Ishikawa (cell line): ENCODE data around the gene MMP2.

Experiments
- CEBPB ChIP-seq: IDR thresholded peaks from 2 replicates; pipeline ENCODE4 v1.6.1; 2012
- CREB1 ChIP-seq: IDR thresholded peaks from 2 replicates; pipeline ENCODE4 v1.6.1; 2012; ENCODE audit warnings: low read depth
- EGR1 ChIP-seq: IDR thresholded peaks from 2 replicates; pipeline ENCODE4 v1.6.1; 2012
- EP300 ChIP-seq: IDR thresholded peaks from 2 replicates; pipeline ENCODE4 v1.6.1; 2012; ENCODE audit warnings: borderline replicate concordance
- FOXM1 ChIP-seq: IDR thresholded peaks from 2 replicates; pipeline ENCODE4 v1.6.1; 2012; ENCODE audit warnings: low read depth, borderline replicate concordance
- NFIC ChIP-seq: IDR thresholded peaks from 2 replicates; pipeline ENCODE4 v1.6.1; 2012
- RAD21 ChIP-seq: IDR thresholded peaks from 2 replicates; pipeline ENCODE4 v1.6.1; 2012; ENCODE audit warnings: low read depth
- TAF1 ChIP-seq: IDR thresholded peaks from 2 replicates; pipeline ENCODE4 v1.6.1; 2012; ENCODE audit warnings: low read depth, mild to moderate bottlenecking
- TCF12 ChIP-seq: IDR thresholded peaks from 2 replicates; pipeline ENCODE4 v1.6.1; 2012; ENCODE audit warnings: low read depth
- TEAD4 ChIP-seq: IDR thresholded peaks from 2 replicates; pipeline ENCODE4 v1.6.1; 2012
- YY1 ChIP-seq: IDR thresholded peaks from 2 replicates; pipeline ENCODE4 v1.6.1; 2012; ENCODE audit warnings: low read depth
- ZBTB7A ChIP-seq: IDR thresholded peaks from 2 replicates; pipeline ENCODE4 v1.6.1; 2012; ENCODE audit warnings: low read depth
- TF ChIP-seq, protein P1 (sequence below): IDR thresholded peaks from 2 replicates; pipeline ENCODE4 v1.6.1; 2012
- TF ChIP-seq, protein P2 (sequence below): IDR thresholded peaks from 2 replicates; pipeline ENCODE4 v1.6.1; 2012
- TF ChIP-seq, protein P3 (sequence below): IDR thresholded peaks from 2 replicates; pipeline ENCODE4 v1.6.1; 2012; ENCODE audit warnings: low read depth, mild to moderate bottlenecking

The MMP2 gene

DNA sequence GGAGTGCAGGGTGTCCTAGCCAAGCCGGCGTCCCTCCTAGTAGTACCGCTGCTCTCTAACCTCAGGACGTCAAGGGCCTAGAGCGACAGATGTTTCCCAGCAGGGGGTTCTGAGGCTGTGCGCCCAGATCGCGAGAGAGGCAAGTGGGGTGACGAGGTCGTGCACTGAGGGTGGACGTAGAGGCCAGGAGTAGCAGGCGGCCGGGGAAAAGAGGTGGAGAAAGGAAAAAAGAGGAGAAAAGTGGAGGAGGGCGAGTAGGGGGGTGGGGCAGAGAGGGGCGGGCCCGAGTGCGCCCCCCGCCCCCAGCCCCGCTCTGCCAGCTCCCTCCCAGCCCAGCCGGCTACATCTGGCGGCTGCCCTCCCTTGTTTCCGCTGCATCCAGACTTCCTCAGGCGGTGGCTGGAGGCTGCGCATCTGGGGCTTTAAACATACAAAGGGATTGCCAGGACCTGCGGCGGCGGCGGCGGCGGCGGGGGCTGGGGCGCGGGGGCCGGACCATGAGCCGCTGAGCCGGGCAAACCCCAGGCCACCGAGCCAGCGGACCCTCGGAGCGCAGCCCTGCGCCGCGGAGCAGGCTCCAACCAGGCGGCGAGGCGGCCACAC, at the start of gene MMP2:
Gene MMP2 (plus strand): TSS at position 372 of the 603 bp plus-strand sequence. CDS start 282 bp downstream, outside the sequence.
- no peak for TF ChIP-seq TAF1
- TF ChIP-seq RAD21 = no peak
- no peak for TF ChIP-seq TCF12
- TF ChIP-seq, protein P1, sequence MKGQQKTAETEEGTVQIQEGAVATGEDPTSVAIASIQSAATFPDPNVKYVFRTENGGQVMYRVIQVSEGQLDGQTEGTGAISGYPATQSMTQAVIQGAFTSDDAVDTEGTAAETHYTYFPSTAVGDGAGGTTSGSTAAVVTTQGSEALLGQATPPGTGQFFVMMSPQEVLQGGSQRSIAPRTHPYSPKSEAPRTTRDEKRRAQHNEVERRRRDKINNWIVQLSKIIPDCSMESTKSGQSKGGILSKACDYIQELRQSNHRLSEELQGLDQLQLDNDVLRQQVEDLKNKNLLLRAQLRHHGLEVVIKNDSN = no peak
- TF ChIP-seq TEAD4 = no peak
- no peak for TF ChIP-seq YY1
- TF ChIP-seq CREB1 = no peak
- TF ChIP-seq, protein P2, sequence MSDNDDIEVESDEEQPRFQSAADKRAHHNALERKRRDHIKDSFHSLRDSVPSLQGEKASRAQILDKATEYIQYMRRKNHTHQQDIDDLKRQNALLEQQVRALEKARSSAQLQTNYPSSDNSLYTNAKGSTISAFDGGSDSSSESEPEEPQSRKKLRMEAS = no peak
- TF ChIP-seq NFIC = no peak

DNA sequence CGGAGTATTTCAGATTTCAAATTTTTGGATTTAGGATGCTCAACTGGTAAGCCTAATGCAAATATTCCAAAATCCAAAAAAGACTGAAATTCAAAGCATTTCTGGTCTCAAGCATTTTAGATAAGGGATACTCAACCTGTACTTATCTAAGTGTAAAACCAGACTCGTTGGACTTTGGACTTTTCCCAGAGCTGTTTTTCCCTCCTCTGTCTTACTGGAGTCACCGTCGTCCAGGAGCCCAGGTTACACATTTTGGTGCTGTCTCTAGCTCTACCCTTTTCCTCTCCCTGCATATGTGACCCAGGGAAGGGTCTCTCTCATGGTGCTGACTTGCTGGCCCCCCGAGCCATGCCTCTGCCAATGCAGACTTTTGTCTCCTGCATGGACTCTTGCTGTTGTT, 46.0 kb upstream of the MMP2 start:
- TF ChIP-seq YY1 = no peak
- TF ChIP-seq, protein P1 = no peak
- TF ChIP-seq CEBPB = no peak
- TF ChIP-seq EGR1 = no peak
- TF ChIP-seq, protein P2 = no peak
- TF ChIP-seq TAF1 = no peak
- TF ChIP-seq RAD21 = no peak
- TF ChIP-seq CREB1 = no peak
- TF ChIP-seq TEAD4 = no peak
- TF ChIP-seq FOXM1 = no peak
- no peak for TF ChIP-seq NFIC
- TF ChIP-seq, protein P3, sequence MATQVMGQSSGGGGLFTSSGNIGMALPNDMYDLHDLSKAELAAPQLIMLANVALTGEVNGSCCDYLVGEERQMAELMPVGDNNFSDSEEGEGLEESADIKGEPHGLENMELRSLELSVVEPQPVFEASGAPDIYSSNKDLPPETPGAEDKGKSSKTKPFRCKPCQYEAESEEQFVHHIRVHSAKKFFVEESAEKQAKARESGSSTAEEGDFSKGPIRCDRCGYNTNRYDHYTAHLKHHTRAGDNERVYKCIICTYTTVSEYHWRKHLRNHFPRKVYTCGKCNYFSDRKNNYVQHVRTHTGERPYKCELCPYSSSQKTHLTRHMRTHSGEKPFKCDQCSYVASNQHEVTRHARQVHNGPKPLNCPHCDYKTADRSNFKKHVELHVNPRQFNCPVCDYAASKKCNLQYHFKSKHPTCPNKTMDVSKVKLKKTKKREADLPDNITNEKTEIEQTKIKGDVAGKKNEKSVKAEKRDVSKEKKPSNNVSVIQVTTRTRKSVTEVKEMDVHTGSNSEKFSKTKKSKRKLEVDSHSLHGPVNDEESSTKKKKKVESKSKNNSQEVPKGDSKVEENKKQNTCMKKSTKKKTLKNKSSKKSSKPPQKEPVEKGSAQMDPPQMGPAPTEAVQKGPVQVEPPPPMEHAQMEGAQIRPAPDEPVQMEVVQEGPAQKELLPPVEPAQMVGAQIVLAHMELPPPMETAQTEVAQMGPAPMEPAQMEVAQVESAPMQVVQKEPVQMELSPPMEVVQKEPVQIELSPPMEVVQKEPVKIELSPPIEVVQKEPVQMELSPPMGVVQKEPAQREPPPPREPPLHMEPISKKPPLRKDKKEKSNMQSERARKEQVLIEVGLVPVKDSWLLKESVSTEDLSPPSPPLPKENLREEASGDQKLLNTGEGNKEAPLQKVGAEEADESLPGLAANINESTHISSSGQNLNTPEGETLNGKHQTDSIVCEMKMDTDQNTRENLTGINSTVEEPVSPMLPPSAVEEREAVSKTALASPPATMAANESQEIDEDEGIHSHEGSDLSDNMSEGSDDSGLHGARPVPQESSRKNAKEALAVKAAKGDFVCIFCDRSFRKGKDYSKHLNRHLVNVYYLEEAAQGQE = no peak
- TF ChIP-seq EP300 = no peak
- no peak for TF ChIP-seq ZBTB7A
- TF ChIP-seq TCF12 = no peak

DNA sequence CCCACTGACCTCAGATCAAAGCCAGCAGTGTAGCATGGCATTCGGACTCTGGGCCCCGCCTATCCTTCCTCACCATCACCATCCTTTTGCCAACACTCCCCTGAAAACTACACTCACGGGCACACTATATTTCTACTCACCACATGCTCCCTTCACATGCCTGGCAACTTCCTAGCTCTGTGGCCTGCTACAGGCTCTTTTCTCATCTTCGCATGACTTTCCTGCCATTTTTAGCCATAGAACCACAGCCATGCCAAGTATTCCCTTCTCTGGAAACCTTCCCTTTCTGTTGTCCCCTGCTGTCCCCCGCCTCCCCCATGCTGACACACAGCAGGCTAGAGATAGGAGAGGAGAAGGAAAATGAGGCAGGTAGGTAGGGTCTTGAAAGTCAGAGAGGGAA, 45.5 kb upstream of the MMP2 start:
- TF ChIP-seq CREB1 (no peak), CEBPB (no peak), NFIC (no peak), FOXM1 (no peak), ZBTB7A (no peak), TCF12 (no peak), TAF1 (no peak), EGR1 (no peak), EP300 (no peak), RAD21 (no peak), YY1 (no peak), TEAD4 (no peak)
- TF ChIP-seq, protein P1 = no peak
- TF ChIP-seq, protein P3 = no peak
- TF ChIP-seq, protein P2 = no peak

DNA sequence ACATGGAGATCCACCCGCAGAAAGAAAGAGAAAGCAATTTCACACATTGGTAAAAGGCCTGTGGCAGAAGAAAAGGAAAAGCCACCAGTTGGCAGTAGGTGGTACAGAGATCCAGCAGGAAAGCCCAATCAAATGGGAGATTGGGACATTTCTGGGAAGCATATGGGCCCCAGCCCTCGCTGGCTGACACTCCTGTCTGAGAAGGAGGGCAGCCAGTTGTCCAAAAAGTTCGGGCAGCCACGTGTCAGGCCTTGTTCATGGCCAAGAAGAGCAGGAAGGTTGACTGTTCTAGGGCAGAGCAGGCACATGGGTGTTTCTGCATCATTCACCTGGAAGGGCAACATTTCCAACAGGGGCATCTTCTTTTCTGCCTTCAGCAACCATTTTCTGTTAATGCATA, 45.0 kb upstream of the MMP2 start:
- no peak for TF ChIP-seq RAD21
- no peak for TF ChIP-seq CEBPB
- no peak for TF ChIP-seq FOXM1
- TF ChIP-seq ZBTB7A = no peak
- no peak for TF ChIP-seq YY1
- no peak for TF ChIP-seq EGR1
- TF ChIP-seq EP300 = no peak
- TF ChIP-seq, protein P3 = no peak
- TF ChIP-seq NFIC = no peak
- no peak for TF ChIP-seq TAF1
- no peak for TF ChIP-seq CREB1
- TF ChIP-seq TEAD4 = no peak
- TF ChIP-seq, protein P2 = no peak
